C4-2B (cell line): ENCODE measurements around the gene NXPE1.

Source experiments
- CTCF ChIP-seq: fragments of 450-650 bp; conservative IDR thresholded peaks from 2 replicates; pipeline ENCODE4 v1.5.1; 2017; ENCODE audit warnings: mild to moderate bottlenecking
- ZFX ChIP-seq: fragments of 450-650 bp; IDR thresholded peaks from 2 replicates; pipeline ENCODE4 v1.6.1; 2017

DNA sequence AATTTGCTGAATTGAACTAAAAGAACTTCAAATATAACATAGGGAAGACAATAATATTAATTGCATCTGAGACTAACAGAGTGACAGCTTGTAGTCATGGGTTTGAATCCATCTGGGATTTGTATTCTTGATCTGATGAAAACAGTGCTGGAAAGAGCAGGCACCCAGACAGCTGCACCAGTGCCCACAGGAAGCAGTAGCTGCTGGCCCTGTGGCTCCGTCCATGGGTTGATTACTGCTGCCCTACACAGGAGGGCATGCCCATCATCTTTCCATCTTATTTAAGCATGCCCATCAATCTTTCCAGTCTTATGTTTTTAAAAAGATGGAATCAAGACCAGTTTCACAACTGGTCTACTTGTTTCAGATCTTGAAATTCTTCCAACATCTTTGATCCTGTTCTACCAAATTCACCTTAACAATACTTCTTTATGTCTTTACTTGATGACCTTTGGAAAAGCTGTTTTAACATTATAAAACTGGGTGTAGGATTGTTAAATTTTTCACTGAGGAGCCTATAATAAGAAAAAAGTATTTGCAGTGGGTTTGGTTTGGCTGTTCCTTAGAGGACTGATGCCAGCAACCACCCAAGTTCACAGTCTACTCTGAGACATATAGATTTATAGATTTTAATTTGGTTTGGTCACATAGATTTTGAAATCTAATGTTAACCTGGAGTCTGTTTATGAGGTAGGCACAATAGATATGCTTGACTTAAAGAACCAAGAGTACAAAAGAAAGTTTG is 36.7 kb upstream of the NXPE1 start:
- TF ChIP-seq CTCF (no peak), ZFX (no peak)
